DMS79 (cell line): ENCODE data around the gene PSMG2.

Source experiments
- DNase-seq: peaks from one replicate; lab custom pipeline; 2025; lab: John Stamatoyannopoulos, UW

PSMG2 gene

GRCh38 chr18:12765586-12765985 lies 62.7 kb downstream of the PSMG2 start:
- no peak for DNase-seq

DNA sequence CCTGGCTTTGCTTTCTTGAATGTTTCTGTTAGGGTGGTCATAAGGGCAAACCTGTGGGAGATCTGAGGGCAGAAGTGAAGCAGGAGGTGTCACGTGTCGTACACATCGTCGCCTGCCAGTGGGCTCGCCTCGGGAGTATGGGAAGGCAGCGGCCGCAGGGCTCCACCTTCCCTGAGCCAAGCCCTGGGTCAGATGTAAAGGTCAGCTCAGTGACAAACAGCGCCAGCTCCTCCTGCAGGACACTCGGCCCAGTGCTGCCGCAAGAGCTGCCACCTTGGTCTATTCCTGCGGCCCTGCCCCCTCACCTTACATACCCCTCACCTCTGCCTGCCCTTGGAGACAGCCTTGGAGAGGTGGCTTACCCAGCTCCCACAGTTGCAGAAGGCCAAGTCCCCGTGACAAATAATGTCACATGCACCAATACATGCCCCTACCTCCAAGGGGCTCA lies 64.2 kb downstream of the PSMG2 start:
- DNase-seq: no peak

- DNase-seq: no peak
These were observed 64.8 kb downstream of the PSMG2 start for GRCh38 chr18:12767580-12768155.

- DNase-seq: no peak
These were observed 65.8 kb downstream of the PSMG2 start for GRCh38 chr18:12768625-12769024.

GRCh38 chr18:12769136-12769535 lies 66.3 kb downstream of the PSMG2 start:
- no peak for DNase-seq

- no peak for DNase-seq
These were observed 67.0 kb downstream of the PSMG2 start for GRCh38 chr18:12769644-12770440.

DNA sequence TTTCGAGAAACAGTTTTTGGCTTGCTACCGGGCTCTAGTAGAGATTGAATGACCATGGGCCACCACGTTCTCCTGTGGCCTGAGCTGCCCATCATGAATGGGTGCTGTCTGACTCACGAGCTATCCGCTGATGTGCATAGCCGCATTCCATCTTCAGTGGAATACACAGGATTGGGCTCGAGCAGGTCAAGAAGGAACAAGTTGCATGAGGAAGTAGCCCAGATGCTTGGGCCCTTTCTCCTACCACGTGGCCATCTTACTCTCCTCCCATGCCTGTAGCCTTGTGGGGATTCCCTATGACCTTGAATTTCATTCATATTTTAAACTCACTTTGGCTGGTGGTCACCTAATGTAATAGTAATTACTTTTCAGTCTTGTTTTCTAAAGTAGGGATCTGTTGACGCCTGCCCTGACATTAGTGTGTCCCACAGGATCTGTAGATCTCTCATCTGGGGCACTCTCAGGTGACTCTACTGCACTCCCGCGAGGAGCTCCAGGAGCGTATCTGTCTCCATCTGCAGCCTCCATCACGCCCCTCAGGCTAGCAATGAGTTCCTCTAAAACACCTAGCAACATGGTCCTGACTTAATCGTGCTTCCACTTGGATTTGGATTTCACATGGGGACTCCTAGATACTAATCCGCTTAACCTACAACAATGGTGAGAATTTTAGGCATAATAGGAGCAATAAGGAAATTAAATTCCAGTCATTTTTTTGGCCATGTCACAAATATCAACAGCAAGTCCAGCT lies 67.8 kb downstream of the PSMG2 start:
- no peak for DNase-seq

GRCh38 chr18:12772111-12772510 lies 69.3 kb downstream of the PSMG2 start:
- no peak for DNase-seq

GRCh38 chr18:12773369-12773768 lies 70.5 kb downstream of the PSMG2 start:
- DNase-seq: no peak

DNA sequence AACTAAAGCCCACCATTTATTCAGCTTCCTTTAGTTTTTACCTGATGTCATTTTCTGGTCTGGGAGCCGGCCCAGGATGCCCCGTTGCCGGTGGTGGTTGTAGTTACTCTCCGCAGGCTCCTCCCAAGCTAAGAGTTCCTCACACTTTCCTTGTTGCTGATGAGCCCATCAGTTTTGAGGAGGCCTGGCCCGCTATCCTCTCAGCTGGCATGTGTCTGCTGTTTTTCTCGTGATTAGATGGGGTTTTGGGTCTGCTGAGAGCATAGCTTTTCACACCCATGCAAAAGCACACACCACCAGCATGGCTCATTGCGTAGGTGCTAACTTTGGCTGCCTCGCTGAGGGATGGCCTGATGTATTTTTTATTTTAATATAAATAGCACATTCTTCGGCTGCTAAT lies 72.1 kb downstream of the PSMG2 start:
- no peak for DNase-seq
